ENCODE measurements around the gene WDR43.

The WDR43 gene

DNA sequence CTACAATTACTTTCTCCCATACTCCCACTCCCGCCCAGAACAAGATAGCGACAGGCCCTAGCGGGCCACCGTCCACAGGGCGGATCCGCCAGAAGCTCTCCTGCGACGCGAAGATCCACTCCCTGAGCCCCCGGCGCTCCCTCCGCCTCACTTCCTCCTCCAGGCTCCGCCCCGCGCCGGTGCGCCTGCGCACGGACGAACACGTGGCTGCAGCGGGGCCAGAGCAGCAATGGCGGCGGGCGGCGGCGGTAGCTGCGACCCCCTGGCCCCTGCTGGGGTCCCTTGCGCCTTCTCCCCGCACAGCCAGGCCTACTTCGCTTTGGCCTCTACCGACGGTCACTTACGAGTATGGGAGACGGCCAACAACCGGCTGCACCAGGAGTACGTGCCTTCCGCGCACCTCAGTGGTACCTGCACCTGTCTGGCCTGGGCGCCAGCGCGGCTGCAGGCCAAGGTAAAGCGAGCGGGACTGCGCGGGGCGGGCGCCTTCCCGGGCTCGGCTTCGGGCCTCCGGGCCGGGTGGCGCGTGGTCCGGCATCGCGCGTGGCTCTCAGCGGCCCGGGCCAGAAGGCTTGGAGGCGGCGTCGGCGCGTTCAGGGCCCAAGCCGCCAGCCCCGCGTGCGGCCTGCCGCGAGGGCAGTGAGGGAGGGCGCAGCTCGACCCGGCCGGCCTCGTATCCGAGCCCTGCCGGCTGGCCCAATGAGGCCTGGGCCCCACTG, at the start of gene WDR43:
Gene WDR43 (plus strand): TSS at position 198 of the 719 bp plus-strand sequence. CDS start 32 bp downstream, at position 230.
- H3K4me3 ChIP-seq (ENCODE audit: low read length), result peak within 1 kb of the TSS; percentile 95
- TF ChIP-seq, protein P1, sequence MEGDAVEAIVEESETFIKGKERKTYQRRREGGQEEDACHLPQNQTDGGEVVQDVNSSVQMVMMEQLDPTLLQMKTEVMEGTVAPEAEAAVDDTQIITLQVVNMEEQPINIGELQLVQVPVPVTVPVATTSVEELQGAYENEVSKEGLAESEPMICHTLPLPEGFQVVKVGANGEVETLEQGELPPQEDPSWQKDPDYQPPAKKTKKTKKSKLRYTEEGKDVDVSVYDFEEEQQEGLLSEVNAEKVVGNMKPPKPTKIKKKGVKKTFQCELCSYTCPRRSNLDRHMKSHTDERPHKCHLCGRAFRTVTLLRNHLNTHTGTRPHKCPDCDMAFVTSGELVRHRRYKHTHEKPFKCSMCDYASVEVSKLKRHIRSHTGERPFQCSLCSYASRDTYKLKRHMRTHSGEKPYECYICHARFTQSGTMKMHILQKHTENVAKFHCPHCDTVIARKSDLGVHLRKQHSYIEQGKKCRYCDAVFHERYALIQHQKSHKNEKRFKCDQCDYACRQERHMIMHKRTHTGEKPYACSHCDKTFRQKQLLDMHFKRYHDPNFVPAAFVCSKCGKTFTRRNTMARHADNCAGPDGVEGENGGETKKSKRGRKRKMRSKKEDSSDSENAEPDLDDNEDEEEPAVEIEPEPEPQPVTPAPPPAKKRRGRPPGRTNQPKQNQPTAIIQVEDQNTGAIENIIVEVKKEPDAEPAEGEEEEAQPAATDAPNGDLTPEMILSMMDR (conservative IDR thresholded peaks at IDR 0.05; ENCODE audit: low read depth, low read length), result no peak

DNA sequence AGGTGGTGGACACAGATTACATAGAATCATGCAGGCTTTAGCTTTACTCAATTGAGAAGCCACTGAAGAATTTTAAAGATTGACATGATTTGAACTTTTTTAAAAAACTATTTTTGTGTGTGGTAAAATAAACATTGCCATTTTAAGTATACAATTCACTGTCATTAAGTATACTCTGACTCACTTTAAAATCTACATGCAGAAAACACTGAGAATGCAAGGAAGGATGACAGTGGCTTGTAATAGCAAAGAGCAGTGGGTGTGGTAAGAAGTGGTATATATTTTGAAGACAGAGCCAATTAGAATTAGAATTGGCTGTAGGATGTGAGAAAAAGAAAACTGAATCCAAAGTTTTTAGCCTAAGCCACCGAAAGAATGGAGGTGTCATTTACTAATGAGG, 39.3 kb upstream of the WDR43 start:
- DNase-seq (ENCODE audit: low read depth), result no peak

More for the DNA sequence above, at the start of gene WDR43:
- peak; percentile 97 for DNase-seq (ENCODE audit: low read depth)

DNA sequence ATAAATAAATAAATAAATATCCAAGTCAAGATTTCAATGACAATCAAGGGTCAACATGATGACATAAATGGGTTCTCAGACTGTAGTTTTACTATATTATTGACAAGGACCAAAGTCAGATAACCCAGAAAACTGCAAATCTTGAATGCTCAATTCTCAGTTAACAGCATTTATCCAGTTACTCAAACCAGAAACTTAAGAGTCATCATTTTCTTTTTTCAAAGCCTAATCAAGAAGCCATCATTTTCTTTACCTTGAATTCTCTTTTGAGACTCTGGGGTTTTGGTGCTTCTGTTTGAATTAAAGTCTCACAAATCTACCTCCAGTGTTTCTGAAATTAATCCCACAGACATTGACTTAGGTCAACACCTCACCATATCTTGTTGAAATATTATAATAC, 38.5 kb upstream of the WDR43 start:
- no peak for DNase-seq (ENCODE audit: low read depth)
- TF ChIP-seq, protein P1 (conservative IDR thresholded peaks at IDR 0.05; ENCODE audit: low read depth, low read length), result no peak
- H3K4me3 ChIP-seq (ENCODE audit: low read length), result no peak overlapping the region

More for the DNA sequence above, 39.3 kb upstream of the WDR43 start:
- no peak overlapping the region for H3K4me3 ChIP-seq (ENCODE audit: low read length)
- TF ChIP-seq, protein P1 (conservative IDR thresholded peaks at IDR 0.05; ENCODE audit: low read depth, low read length), result no peak

- no peak for DNase-seq (ENCODE audit: low read depth)
- H3K4me3 ChIP-seq (ENCODE audit: low read length), result peak overlapping the region; percentile 71
- TF ChIP-seq, protein P1 (conservative IDR thresholded peaks at IDR 0.05; ENCODE audit: low read depth, low read length), result no peak
These were observed 25.9 kb upstream of the WDR43 start for GRCh38 chr2:28868611-28869010.

DNA sequence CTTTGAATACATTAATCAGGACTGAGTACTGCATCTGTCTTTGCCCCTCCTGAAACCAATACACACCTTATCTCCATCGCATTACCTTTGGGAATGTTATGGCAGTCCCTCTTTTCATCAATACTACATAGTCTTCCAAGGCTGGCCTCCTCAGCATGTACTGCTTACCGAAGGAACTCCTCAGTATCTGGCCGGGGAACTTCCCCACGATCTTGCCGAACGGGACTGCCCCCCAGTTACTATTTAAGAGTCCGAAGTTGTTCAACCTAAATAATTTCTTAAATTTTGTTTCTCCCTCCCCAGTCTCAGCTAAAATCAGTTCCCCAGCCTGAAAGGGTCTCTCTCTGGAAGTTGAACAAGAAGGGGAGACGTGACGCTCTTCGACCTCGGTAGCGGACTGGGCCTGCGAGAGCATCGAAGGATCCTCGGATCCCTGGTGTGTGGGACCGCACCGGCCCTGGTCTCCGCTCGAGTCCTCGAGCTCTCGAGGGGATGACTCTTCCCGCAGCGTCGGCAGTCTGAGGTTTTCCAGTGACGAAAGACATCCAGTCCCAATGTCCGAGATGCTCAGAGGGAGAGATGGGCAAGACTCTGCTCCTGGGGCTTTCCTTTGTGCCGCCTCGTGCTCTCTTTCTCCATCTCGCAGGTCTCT, 24.8 kb upstream of the WDR43 start:
- peak overlapping the region; percentile 71 for H3K4me3 ChIP-seq (ENCODE audit: low read length)
- no peak for DNase-seq (ENCODE audit: low read depth)
- TF ChIP-seq, protein P1 (conservative IDR thresholded peaks at IDR 0.05; ENCODE audit: low read depth, low read length), result no peak

- TF ChIP-seq, protein P1 (conservative IDR thresholded peaks at IDR 0.05; ENCODE audit: low read depth, low read length), result no peak
- peak; percentile 87 for DNase-seq (ENCODE audit: low read depth)
- H3K4me3 ChIP-seq (ENCODE audit: low read length), result peak within 1 kb of the TSS; percentile 71
These were observed 24.1 kb upstream of the WDR43 start, which contains the start of gene TRMT61B for GRCh38 chr2:28870146-28870891. TRMT61B (minus strand) TSS chr2:28870309; CDS start chr2:28870277, 32 bp downstream.
